ENCODE measurements around the gene DYNC2I2. TPM values are rescaled to one million over a fixed set of nuclear protein-coding genes. Genes with fewer than 3 reads are reported as not detected.

DYNC2I2 gene
- total RNA-seq, 1 donor from 2014 or later, result 58.0 TPM

DNA sequence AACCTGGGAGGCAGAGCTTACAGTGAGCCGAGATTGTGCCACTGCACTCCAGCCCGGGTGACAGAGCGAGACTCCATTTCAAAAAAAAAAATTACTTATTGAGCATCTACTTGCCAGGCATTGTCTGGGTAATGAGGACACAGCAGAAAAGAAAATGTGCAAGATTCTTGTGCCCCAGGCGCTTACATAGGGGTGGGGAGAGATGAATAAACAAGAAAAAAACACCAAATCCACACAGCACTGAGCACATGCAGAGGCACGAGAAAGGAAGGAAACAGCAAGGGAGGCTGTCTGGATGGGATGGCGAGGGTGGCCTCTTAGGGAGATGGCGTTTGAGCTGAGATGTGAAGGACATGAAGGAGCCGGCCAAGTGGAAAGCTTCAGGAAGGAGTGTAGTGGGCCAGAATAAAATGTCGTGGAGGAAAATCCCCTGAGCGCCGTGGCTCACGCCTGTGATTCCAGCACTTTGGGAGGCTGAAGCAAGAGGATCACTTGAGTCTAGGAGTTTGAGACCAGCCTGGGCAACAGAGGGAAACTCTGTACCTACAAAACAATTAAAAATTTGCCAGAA, 13.9 kb downstream of the DYNC2I2 start:
- Mint-ChIP-seq H3K4me3 (no peak overlapping the region), H3K27ac (peak overlapping the region; percentile 84), H3K9me3 (no peaks in the 10 kb centered on the region), H3K27me3 (no peaks in the 10 kb centered on the region), H3K36me3 (ENCODE audit: low read depth) (peaks cover 22% of the 10 kb centered on the region), H3K4me1 (peaks cover 23% of the 10 kb centered on the region)
- TF ChIP-seq, protein P1, sequence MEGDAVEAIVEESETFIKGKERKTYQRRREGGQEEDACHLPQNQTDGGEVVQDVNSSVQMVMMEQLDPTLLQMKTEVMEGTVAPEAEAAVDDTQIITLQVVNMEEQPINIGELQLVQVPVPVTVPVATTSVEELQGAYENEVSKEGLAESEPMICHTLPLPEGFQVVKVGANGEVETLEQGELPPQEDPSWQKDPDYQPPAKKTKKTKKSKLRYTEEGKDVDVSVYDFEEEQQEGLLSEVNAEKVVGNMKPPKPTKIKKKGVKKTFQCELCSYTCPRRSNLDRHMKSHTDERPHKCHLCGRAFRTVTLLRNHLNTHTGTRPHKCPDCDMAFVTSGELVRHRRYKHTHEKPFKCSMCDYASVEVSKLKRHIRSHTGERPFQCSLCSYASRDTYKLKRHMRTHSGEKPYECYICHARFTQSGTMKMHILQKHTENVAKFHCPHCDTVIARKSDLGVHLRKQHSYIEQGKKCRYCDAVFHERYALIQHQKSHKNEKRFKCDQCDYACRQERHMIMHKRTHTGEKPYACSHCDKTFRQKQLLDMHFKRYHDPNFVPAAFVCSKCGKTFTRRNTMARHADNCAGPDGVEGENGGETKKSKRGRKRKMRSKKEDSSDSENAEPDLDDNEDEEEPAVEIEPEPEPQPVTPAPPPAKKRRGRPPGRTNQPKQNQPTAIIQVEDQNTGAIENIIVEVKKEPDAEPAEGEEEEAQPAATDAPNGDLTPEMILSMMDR (IDR thresholded peaks at IDR 0.05), result no peak
- POLR2A ChIA-PET, result interaction anchor here (0.6 to 2.4 kb wide), 10 partner anchors 12 to 81 kb away, joined by 4 to 21 read pairs (median 10); partner anchors contain the start of genes DYNC2I2, SET and ZDHHC12
- no peak for ATAC-seq (ENCODE audit: low read depth)
- intact Hi-C loops (cut with micrococcal nuclease), result loop anchor here (1.0 kb wide), 2 partner anchors 14 to 42 kb away; partner anchors contain the start of gene DYNC2I2
- CTCF ChIA-PET, result interaction anchor here (0.7 kb wide), 1 partner anchor 285 kb away, joined by 4 read pairs; no protein-coding TSS in a partner anchor
- DNase-seq, result no peak

DNA sequence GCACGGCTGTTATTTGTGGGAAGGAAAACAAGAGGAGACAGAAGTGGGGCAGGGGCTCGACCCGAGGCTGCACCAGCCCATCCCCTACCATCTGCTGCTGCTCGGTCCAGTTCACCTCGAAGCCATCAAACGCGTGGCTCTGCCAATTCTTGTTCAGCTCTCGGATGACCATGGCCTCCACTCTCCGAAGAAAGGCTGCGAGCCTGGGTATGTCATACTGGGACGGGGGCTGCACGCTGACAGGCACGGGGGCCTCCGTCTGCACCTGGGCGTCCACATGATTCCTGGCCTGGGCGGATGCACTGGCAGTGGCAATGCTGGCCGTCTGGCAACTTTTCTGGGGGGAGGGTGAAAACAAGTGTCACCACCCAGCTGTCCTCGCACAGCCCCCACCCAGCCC, 16.0 kb downstream of the DYNC2I2 start:
- H3K4me1 Mint-ChIP-seq, result peaks cover 21% of the 10 kb centered on the region
- H3K27me3 Mint-ChIP-seq, result no peaks in the 10 kb centered on the region
- TF ChIP-seq, protein P1 (IDR thresholded peaks at IDR 0.05), result no peak
- H3K36me3 Mint-ChIP-seq (ENCODE audit: low read depth), result peaks cover 31% of the 10 kb centered on the region
- no peak overlapping the region for H3K4me3 Mint-ChIP-seq
- DNase-seq (no peak), ATAC-seq (ENCODE audit: low read depth) (no peak)
- intact Hi-C loops (cut with micrococcal nuclease), result no loop called here
- no peaks in the 10 kb centered on the region for H3K9me3 Mint-ChIP-seq
- CTCF ChIA-PET, result no interaction called here
- no peak overlapping the region for H3K27ac Mint-ChIP-seq
- POLR2A ChIA-PET, result no interaction called here

DNA sequence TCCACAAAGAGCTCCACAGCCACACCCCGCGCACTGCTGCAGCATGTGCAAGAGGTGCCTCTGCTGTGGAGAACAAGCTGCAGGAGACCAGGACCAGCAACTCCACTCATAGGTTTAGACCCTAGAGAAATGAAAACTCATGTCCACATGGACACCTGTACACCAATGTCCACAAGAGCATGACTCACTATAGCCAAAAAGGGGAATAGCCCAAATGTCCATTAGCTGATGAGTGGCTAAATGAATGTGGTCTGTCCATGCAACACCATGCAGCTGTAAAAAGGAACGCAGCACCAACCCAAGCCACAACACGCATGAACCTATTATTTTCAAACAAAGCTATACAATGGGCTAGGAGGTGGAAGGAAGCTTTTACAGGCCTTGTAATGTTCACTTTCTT, 18.1 kb downstream of the DYNC2I2 start:
- DNase-seq (no peak), ATAC-seq (ENCODE audit: low read depth) (no peak)
- TF ChIP-seq, protein P1 (IDR thresholded peaks at IDR 0.05), result no peak
- no peaks in the 10 kb centered on the region for H3K27me3 Mint-ChIP-seq
- H3K4me3 Mint-ChIP-seq, result no peak overlapping the region
- ChIA-PET POLR2A (interaction anchor here (0.6 to 1.6 kb wide), 5 partner anchors 12 to 88 kb away, joined by 3 to 8 read pairs (median 3); partner anchors contain the start of gene ZDHHC12), CTCF (no interaction called here)
- H3K36me3 Mint-ChIP-seq (ENCODE audit: low read depth), result peaks cover 42% of the 10 kb centered on the region
- H3K4me1 Mint-ChIP-seq, result peaks cover 12% of the 10 kb centered on the region
- H3K27ac Mint-ChIP-seq, result peak overlapping the region; percentile 18
- H3K9me3 Mint-ChIP-seq, result no peaks in the 10 kb centered on the region
- intact Hi-C loops (cut with micrococcal nuclease), result no loop called here

DNA sequence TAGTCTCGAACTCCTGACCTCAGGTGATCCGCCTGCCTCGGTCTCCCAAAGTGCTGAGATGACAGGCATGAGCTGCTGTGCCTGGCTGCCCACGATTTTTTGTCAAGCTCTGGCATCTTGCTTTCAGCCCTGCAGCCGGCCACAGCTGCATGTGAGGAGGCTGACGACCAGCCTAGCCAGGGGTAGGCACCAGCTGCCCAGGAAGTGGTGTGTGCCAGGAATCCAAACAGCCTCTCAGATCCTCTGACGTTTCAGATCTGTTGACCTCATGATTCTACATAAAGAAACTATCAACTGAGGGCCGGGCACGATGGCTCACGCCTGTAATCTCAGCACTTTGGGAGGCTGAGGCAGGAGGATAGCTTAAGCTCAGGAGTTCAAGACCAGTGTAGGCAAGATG, 19.0 kb downstream of the DYNC2I2 start:
- Mint-ChIP-seq H3K27me3 (no peaks in the 10 kb centered on the region), H3K9me3 (no peaks in the 10 kb centered on the region), H3K27ac (no peak overlapping the region), H3K4me1 (peaks cover 3% of the 10 kb centered on the region), H3K36me3 (ENCODE audit: low read depth) (peaks cover 51% of the 10 kb centered on the region), H3K4me3 (no peak overlapping the region)
- no peak for DNase-seq
- ATAC-seq (ENCODE audit: low read depth), result no peak
- ChIA-PET POLR2A (interaction anchor here (1.4 to 1.6 kb wide), 2 partner anchors 47 to 86 kb away, joined by 3 to 8 read pairs; partner anchors contain the start of gene ZDHHC12), CTCF (no interaction called here)
- intact Hi-C loops (cut with micrococcal nuclease), result no loop called here
- TF ChIP-seq, protein P1 (IDR thresholded peaks at IDR 0.05), result no peak

DNA sequence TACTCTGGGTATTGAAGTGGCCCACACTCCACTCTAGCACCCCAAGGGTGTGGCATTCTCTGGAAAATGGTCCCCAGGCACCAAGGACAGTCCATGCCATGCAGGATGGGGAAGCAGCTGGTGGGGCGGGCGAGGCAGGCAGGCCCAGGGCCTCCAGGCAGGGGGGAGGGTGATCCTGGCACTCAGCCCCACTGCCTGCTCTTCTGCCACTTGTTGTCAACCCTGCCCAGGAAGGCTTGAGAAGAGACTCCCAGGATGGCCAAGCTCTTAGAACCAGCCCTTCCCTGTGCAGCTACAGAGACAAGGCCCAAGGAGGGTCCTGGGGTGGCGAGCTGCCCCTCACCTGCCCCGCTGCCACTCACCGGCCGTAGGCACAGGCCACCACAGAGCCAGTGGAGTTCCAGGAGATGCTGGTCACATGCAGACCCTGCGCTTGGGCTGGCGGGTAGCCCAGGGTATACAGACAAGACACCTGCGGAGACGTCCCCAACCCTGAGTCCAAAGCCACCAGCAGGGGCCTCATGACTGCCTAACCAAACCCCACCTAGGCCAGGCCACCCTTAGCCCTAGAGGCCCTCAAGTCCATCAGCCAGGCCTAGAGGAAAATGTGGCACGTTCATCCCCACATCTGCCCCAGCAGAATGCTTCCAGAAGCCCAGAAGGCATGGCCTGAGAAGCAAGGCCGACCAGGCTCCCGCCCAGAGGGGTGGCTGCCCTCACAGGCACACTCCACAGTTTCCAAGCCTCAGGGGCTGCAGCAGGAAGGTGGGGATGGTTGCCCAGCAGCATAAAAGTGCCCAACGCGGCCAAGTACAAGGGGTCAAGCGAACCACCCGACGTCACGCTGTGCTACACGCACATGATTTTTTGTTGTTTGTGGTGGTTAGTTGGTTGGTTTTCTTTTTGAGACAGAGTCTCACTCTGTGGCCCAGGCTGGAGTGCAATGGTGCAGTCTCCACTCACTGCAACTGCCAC, 19.8 kb downstream of the DYNC2I2 start:
- POLR2A ChIA-PET, result interaction anchor here (0.6 kb wide), 1 partner anchor 406 kb away, joined by 7 read pairs; no protein-coding TSS in a partner anchor

More for the DNA sequence above, 19.8 kb downstream of the DYNC2I2 start:
- Mint-ChIP-seq H3K4me3 (no peak overlapping the region), H3K9me3 (no peaks in the 10 kb centered on the region), H3K36me3 (ENCODE audit: low read depth) (peaks cover 59% of the 10 kb centered on the region), H3K27ac (no peak overlapping the region), H3K27me3 (no peaks in the 10 kb centered on the region), H3K4me1 (peaks cover 2% of the 10 kb centered on the region)
- TF ChIP-seq, protein P1 (IDR thresholded peaks at IDR 0.05), result no peak
- CTCF ChIA-PET, result no interaction called here
- intact Hi-C loops (cut with micrococcal nuclease), result no loop called here
- DNase-seq, result no peak
- ATAC-seq (ENCODE audit: low read depth), result no peak

Measured in activated B cell treated with CpG ODN at 0.5 μM for 24 hours (primary cell).